ENCODE measurements around the gene GREB1. TPM values are rescaled to one million over a fixed set of nuclear protein-coding genes. Genes with fewer than 3 reads are reported as not detected.

The GREB1 gene
- polyA plus RNA-seq, 1 donor from 2014 or later: 17.2 TPM

GRCh38 chr2:11542275-11542819, 8.5 kb downstream of the GREB1 start:
- Histone ChIP-seq H3K79me2 (replicated peaks; ENCODE audit: insufficient read depth, low read length) (no peaks in the 10 kb centered on the region), H3K27ac (ENCODE audit: low read length) (no peak overlapping the region), H3K9me3 (ENCODE audit: low read length) (no peaks in the 10 kb centered on the region), H3K27me3 (ENCODE audit: insufficient read depth, low read depth, low read length) (no peaks in the 10 kb centered on the region), H2AFZ (ENCODE audit: low read depth, low read length) (no peak overlapping the region), H3K4me2 (ENCODE audit: low read length) (no peak overlapping the region), H3K36me3 (ENCODE audit: insufficient read depth, low read length) (no peaks in the 10 kb centered on the region), H3F3A (ENCODE audit: insufficient read depth, low read length, poor library complexity, severe bottlenecking) (no peaks in the 10 kb centered on the region), H3K9ac (ENCODE audit: low read length) (no peak overlapping the region), H3K4me3 (ENCODE audit: low read length) (no peak overlapping the region), H3K9me2 (ENCODE audit: insufficient read depth, low read length) (no peaks in the 10 kb centered on the region), H4K20me1 (ENCODE audit: insufficient read depth) (no peaks in the 10 kb centered on the region)
- TF ChIP-seq POLR2AphosphoS5 (IDR thresholded peaks at IDR 0.05) (no peak), TAF1 (IDR thresholded peaks at IDR 0.05; ENCODE audit: low read depth) (no peak), RAD21 (conservative IDR thresholded peaks at IDR 0.05) (no peak), REST (IDR thresholded peaks at IDR 0.05; ENCODE audit: borderline replicate concordance) (no peak), MXI1 (conservative IDR thresholded peaks at IDR 0.05; ENCODE audit: poor library complexity, severe bottlenecking) (no peak), EP300 (conservative IDR thresholded peaks at IDR 0.05; ENCODE audit: poor library complexity, severe bottlenecking) (no peak), EZH2 (IDR thresholded peaks at IDR 0.05; ENCODE audit: borderline replicate concordance, insufficient read depth, low read length, poor library complexity, severe bottlenecking) (no peak), SMC3 (conservative IDR thresholded peaks at IDR 0.05; ENCODE audit: poor library complexity) (no peak), CTCF (IDR thresholded peaks at IDR 0.05; ENCODE audit: poor library complexity, severe bottlenecking) (no peak)

GRCh38 chr2:11543337-11544216, 9.7 kb downstream of the GREB1 start:
- no peaks in the 10 kb centered on the region for H4K20me1 ChIP-seq (ENCODE audit: insufficient read depth)
- H3K36me3 ChIP-seq (ENCODE audit: insufficient read depth, low read length): no peaks in the 10 kb centered on the region
- H2AFZ ChIP-seq (ENCODE audit: low read depth, low read length): no peak overlapping the region
- no peaks in the 10 kb centered on the region for H3K9me3 ChIP-seq (ENCODE audit: low read length)
- H3K4me3 ChIP-seq (ENCODE audit: low read length): no peak overlapping the region
- no peaks in the 10 kb centered on the region for H3K9me2 ChIP-seq (ENCODE audit: insufficient read depth, low read length)
- H3K4me2 ChIP-seq (ENCODE audit: low read length): no peak overlapping the region
- no peaks in the 10 kb centered on the region for H3K79me2 ChIP-seq (replicated peaks; ENCODE audit: insufficient read depth, low read length)
- TF ChIP-seq REST (IDR thresholded peaks at IDR 0.05; ENCODE audit: borderline replicate concordance) (no peak), CTCF (IDR thresholded peaks at IDR 0.05; ENCODE audit: poor library complexity, severe bottlenecking) (no peak), MXI1 (conservative IDR thresholded peaks at IDR 0.05; ENCODE audit: poor library complexity, severe bottlenecking) (no peak), EZH2 (IDR thresholded peaks at IDR 0.05; ENCODE audit: borderline replicate concordance, insufficient read depth, low read length, poor library complexity, severe bottlenecking) (no peak), EP300 (conservative IDR thresholded peaks at IDR 0.05; ENCODE audit: poor library complexity, severe bottlenecking) (no peak), POLR2AphosphoS5 (IDR thresholded peaks at IDR 0.05) (no peak), RAD21 (conservative IDR thresholded peaks at IDR 0.05) (no peak), TAF1 (IDR thresholded peaks at IDR 0.05; ENCODE audit: low read depth) (no peak), SMC3 (conservative IDR thresholded peaks at IDR 0.05; ENCODE audit: poor library complexity) (no peak)
- H3K27me3 ChIP-seq (ENCODE audit: insufficient read depth, low read depth, low read length): no peaks in the 10 kb centered on the region
- no peak overlapping the region for H3K27ac ChIP-seq (ENCODE audit: low read length)
- no peak overlapping the region for H3K9ac ChIP-seq (ENCODE audit: low read length)
- H3F3A ChIP-seq (ENCODE audit: insufficient read depth, low read length, poor library complexity, severe bottlenecking): no peaks in the 10 kb centered on the region

Data from neural cell (in vitro differentiated cells).